SK-N-SH (cell line): ENCODE results near the gene OR2L13. TPM values are rescaled to one million over a fixed set of nuclear protein-coding genes. Genes with fewer than 3 reads are reported as not detected.

Experiments used
- CTCF ChIA-PET: fragments of 300-600, 350-600 bp; formaldehyde crosslinking; extraction: SDS; loops from one replicate; lab custom pipeline; 2021; lab: Yijun Ruan, JAX
- POLR2A ChIA-PET: fragments of 350-600 bp; sonication (Branson Sonifier 250); formaldehyde crosslinking; extraction: SDS; loops from one replicate; lab custom pipeline; 2020; ENCODE audit warnings: antibody characterized with exemption, inconsistent platforms; lab: Yijun Ruan, JAX
- DNase-seq: peaks from one replicate; pipeline ENCODE4 v3.0.0; 2012
- H2AFZ ChIP-seq: fragments of 200-600 bp; sonication (generic); 2 replicates; pipeline ENCODE4 v1.8.1; 2016; ENCODE audit warnings: antibody characterized with exemption, mild to moderate bottlenecking, low read depth
- H3F3A ChIP-seq: fragments of 200-600 bp; sonication (generic); replicated peaks from 2 replicates; pipeline ENCODE3; 2016; ENCODE audit warnings: antibody characterized with exemption, mild to moderate bottlenecking; ENCODE audit not compliant: insufficient read depth
- H3K27ac ChIP-seq, 2 experiments: fragments of 200-500 bp in 1 of 2; fragments of 200-600 bp in 1 of 2; sonication (Bioruptor generic) in 1 of 2; sonication (generic), shearing (Covaris generic) in 1 of 2; 2 replicates each; pipeline versions ENCODE4 v1.5.1 to v1.6.1; 2014 to 2016; ENCODE audit warnings: low read depth in 2 of 2, inconsistent platforms in 1 of 2, low read length in 1 of 2, mild to moderate bottlenecking in 1 of 2, mixed read lengths in 1 of 2
- H3K27me3 ChIP-seq: fragments of 200-600 bp; sonication (generic), shearing (Covaris generic); 2 replicates; pipeline ENCODE4 v1.6.1; 2016; ENCODE audit warnings: mixed run types; ENCODE audit not compliant: insufficient read depth
- H3K36me3 ChIP-seq, 2 experiments: fragments of 200-500 bp in 1 of 2; fragments of 200-600 bp in 1 of 2; sonication (Bioruptor generic) in 1 of 2; sonication (generic) in 1 of 2; replicated peaks in 1 of 2; 2 replicates each; pipeline versions ENCODE3 to v1.5.1; 2014 to 2016; ENCODE audit warnings: low read length in 1 of 2, mild to moderate bottlenecking in 1 of 2; ENCODE audit not compliant: insufficient read depth in 2 of 2, control insufficient read depth in 1 of 2
- H3K4me1 ChIP-seq, 2 experiments: fragments of 200-500 bp in 1 of 2; fragments of 200-600 bp in 1 of 2; sonication (Bioruptor generic) in 1 of 2; sonication (generic), shearing (Covaris generic) in 1 of 2; 2 replicates each; pipeline versions ENCODE4 v1.5.1 to v1.6.1; 2014 to 2016; ENCODE audit warnings: low read depth in 1 of 2, low read length in 1 of 2, mixed run types in 1 of 2; ENCODE audit not compliant: insufficient read depth in 2 of 2, control insufficient read depth in 1 of 2
- H3K4me2 ChIP-seq: fragments of 200-600 bp; sonication (generic), shearing (Covaris generic); 2 replicates; pipeline ENCODE4 v1.6.1; 2017; ENCODE audit warnings: mixed run types
- H3K4me3 ChIP-seq, 2 experiments: fragments of 200-500 bp in 1 of 2; fragments of 200-600 bp in 1 of 2; sonication (Bioruptor generic) in 1 of 2; sonication (generic), shearing (Covaris generic) in 1 of 2; 2 replicates each; pipeline versions ENCODE4 v1.5.1 to v1.8.1; 2014 to 2016; ENCODE audit warnings: low read depth in 2 of 2, inconsistent platforms in 1 of 2, low read length in 1 of 2, mild to moderate bottlenecking in 1 of 2, mixed read lengths in 1 of 2, moderate library complexity in 1 of 2
- H3K79me2 ChIP-seq: fragments of 200-600 bp; sonication (generic); 2 replicates; pipeline ENCODE4 v1.8.1; 2017; ENCODE audit warnings: mild to moderate bottlenecking; ENCODE audit not compliant: insufficient read depth
- H3K9ac ChIP-seq: fragments of 200-600 bp; sonication (generic); 2 replicates; pipeline ENCODE4 v1.6.1; 2017; ENCODE audit warnings: mixed run types
- H3K9me2 ChIP-seq: fragments of 200-600 bp; sonication (generic); 2 replicates; pipeline ENCODE4 v1.6.1; 2017; ENCODE audit warnings: mixed run types
- H3K9me3 ChIP-seq: fragments of 200-600 bp; sonication (generic); 2 replicates; pipeline ENCODE4 v1.6.1; 2017; ENCODE audit warnings: mixed run types, mild to moderate bottlenecking, moderate library complexity
- H4K20me1 ChIP-seq: fragments of 200-600 bp; sonication (generic); 2 replicates; pipeline ENCODE4 v1.6.1; 2017; ENCODE audit warnings: mild to moderate bottlenecking, mixed run types; ENCODE audit not compliant: insufficient read depth
- CTCF ChIP-seq: fragments of 200-600 bp; sonication (generic); IDR thresholded peaks from 2 replicates; pipeline ENCODE4 v1.6.1; 2017; ENCODE audit warnings: antibody characterized with exemption, mild to moderate bottlenecking, moderate library complexity
- GABPA ChIP-seq: IDR thresholded peaks from 2 replicates; pipeline ENCODE4 v1.4.0; 2012; ENCODE audit warnings: low read depth, mild to moderate bottlenecking
- MXI1 ChIP-seq: IDR thresholded peaks from 2 replicates; pipeline ENCODE4 v1.6.1; 2012; ENCODE audit warnings: mild to moderate bottlenecking, low read depth, low read length, improper control_type of control experiment
- NRF1 ChIP-seq: IDR thresholded peaks from 2 replicates; pipeline ENCODE4 v1.6.1; 2012; ENCODE audit warnings: low read depth, mild to moderate bottlenecking, low read length
- RAD21 ChIP-seq: IDR thresholded peaks from 2 replicates; pipeline ENCODE4 v1.6.1; 2012; ENCODE audit warnings: mild to moderate bottlenecking, low read length
- RCOR1 ChIP-seq: fragments of 150-350 bp; IDR thresholded peaks from 2 replicates; pipeline ENCODE4 v1.6.1; 2017; ENCODE audit warnings: antibody characterized with exemption, low read length
- RFX5 ChIP-seq: IDR thresholded peaks from 2 replicates; pipeline ENCODE4 v1.6.1; 2012; ENCODE audit warnings: mild to moderate bottlenecking, improper control_type of control experiment, low read length
- RXRA ChIP-seq: IDR thresholded peaks from 2 replicates; pipeline ENCODE4 v1.4.0; 2012; ENCODE audit warnings: low read depth, mild to moderate bottlenecking, borderline replicate concordance
- TCF12 ChIP-seq: IDR thresholded peaks from 2 replicates; pipeline ENCODE4 v1.4.0; 2012
- USF1 ChIP-seq: IDR thresholded peaks from 2 replicates; pipeline ENCODE4 v1.4.0; 2012; ENCODE audit warnings: low read depth, borderline replicate concordance
- whole genome bisulfite sequencing: methylation state at CpG from one replicate; pipeline ENCODE4 v1.1.6; 2017; ENCODE audit warnings: low lambda C conversion rate; 5-methylcytosine and 5-hydroxymethylcytosine counted together
- polyA plus RNA-seq, 3 experiments: library from polyadenylated mRNA; depleted of rRNA; stranded (reverse); fragments of >200 nt; gene quantifications; 2 replicates each; pipeline ENCODE4 v1.2.3, GENCODE V29; 2012
- TF ChIP-seq, protein P1 (sequence below): IDR thresholded peaks from 2 replicates; pipeline ENCODE4 v1.4.0; 2012; ENCODE audit warnings: low read depth, borderline replicate concordance

The OR2L13 gene
- polyA plus RNA-seq, 1 of the 3 experiments (the other 2 are of a cell fraction) = 0.23 TPM

DNA sequence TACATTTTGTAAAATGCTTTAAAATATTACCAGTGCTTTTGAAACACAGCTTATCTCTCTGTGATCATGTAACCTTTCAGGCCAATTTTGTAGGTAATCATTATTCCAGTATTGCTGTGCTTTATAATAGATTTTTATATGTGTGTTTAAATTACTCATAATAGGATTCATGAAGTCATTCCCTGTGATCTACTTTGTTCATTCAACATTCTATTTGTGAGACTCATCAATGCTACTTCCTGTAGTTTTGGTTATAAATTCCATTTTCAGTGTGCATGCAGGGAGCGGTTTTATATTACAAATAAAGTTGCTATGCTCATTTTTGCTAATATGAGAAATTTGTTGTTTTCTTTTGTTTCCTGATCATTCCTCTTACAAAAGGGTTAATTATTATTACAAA, 45.9 kb downstream of the OR2L13 start:
- TF ChIP-seq CTCF (no peak), TCF12 (no peak), MXI1 (no peak), GABPA (no peak), USF1 (no peak), RCOR1 (no peak), RAD21 (no peak)
- TF ChIP-seq, protein P1, sequence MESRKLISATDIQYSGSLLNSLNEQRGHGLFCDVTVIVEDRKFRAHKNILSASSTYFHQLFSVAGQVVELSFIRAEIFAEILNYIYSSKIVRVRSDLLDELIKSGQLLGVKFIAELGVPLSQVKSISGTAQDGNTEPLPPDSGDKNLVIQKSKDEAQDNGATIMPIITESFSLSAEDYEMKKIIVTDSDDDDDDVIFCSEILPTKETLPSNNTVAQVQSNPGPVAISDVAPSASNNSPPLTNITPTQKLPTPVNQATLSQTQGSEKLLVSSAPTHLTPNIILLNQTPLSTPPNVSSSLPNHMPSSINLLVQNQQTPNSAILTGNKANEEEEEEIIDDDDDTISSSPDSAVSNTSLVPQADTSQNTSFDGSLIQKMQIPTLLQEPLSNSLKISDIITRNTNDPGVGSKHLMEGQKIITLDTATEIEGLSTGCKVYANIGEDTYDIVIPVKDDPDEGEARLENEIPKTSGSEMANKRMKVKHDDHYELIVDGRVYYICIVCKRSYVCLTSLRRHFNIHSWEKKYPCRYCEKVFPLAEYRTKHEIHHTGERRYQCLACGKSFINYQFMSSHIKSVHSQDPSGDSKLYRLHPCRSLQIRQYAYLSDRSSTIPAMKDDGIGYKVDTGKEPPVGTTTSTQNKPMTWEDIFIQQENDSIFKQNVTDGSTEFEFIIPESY = no peak
- TF ChIP-seq, all 33 proteins: peak for 0
- 4% methylated on average over 1 of the region's 1 CpG for WGBS
- no peak for DNase-seq
- H3K36me3 ChIP-seq = no peaks in the 10 kb centered on the region
- no peaks in the 10 kb centered on the region for H3K79me2 ChIP-seq
- no peak overlapping the region for H3K4me2 ChIP-seq
- H3K27me3 ChIP-seq = no peaks in the 10 kb centered on the region
- H3F3A ChIP-seq = no peaks in the 10 kb centered on the region
- no peaks in the 10 kb centered on the region; the same call in 1 of the 2 replicates for H3K9me3 ChIP-seq
- H3K9ac ChIP-seq = no peak overlapping the region
- no peak overlapping the region for H3K27ac ChIP-seq
- ChIA-PET CTCF (no interaction called here), POLR2A (no interaction called here)
- no peak overlapping the region for H3K4me3 ChIP-seq
- H3K9me2 ChIP-seq = no peaks in the 10 kb centered on the region
- H2AFZ ChIP-seq = no peak overlapping the region
- no peaks in the 10 kb centered on the region for H4K20me1 ChIP-seq
- H3K4me1 ChIP-seq = no peaks in the 10 kb centered on the region

DNA sequence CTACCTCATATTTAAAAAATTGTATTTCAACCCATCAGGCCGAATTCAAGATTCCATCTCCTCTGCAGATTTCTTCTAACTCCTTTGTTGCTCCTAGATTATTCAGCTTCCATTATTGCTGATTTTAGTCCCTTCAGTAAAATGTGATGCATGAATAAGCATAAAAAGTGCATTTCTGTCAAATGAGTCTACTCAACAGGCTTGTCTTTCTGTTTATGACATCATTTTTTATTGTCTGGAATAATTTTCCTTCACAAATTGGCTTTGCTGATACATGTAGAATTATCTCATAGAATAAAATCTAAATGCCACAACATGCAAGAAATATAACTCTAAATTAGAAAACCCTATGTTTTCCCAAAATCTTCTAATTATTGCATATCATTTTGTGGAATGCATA, 48.3 kb downstream of the OR2L13 start:
- Histone ChIP-seq H4K20me1 (no peaks in the 10 kb centered on the region), H3K9ac (no peak overlapping the region), H3K36me3 (no peaks in the 10 kb centered on the region), H3K4me3 (no peak overlapping the region), H3F3A (no peaks in the 10 kb centered on the region), H3K27ac (no peak overlapping the region), H3K4me1 (no peaks in the 10 kb centered on the region), H3K9me3 (no peaks in the 10 kb centered on the region; the same call in 1 of the 2 replicates), H3K9me2 (no peaks in the 10 kb centered on the region), H3K79me2 (no peaks in the 10 kb centered on the region), H3K4me2 (no peak overlapping the region), H2AFZ (no peak overlapping the region), H3K27me3 (no peaks in the 10 kb centered on the region)
- TF ChIP-seq RFX5 = no peak
- TF ChIP-seq RXRA = no peak
- TF ChIP-seq NRF1 = no peak
- ChIA-PET POLR2A (no interaction called here), CTCF (no interaction called here)
- 0% methylated on average over 1 of the region's 1 CpG for WGBS
- DNase-seq = no peak
